PC-3 (cell line): ENCODE results near the gene PLPP1.

Experiments
- EZH2 ChIP-seq: fragments of 300-600 bp; sonication (generic); IDR thresholded peaks from one replicate; pipeline ENCODE4 v1.6.1; 2017; ENCODE audit warnings: antibody characterized with exemption, mild to moderate bottlenecking, low read length; ENCODE audit not compliant: unreplicated experiment
- TF ChIP-seq, protein P1 (sequence below): fragments of 300-600 bp; sonication (generic); conservative IDR thresholded peaks from 2 replicates; pipeline ENCODE4 v1.5.1; 2017; ENCODE audit warnings: antibody characterized with exemption, low read depth, mild to moderate bottlenecking, low read length

DNA sequence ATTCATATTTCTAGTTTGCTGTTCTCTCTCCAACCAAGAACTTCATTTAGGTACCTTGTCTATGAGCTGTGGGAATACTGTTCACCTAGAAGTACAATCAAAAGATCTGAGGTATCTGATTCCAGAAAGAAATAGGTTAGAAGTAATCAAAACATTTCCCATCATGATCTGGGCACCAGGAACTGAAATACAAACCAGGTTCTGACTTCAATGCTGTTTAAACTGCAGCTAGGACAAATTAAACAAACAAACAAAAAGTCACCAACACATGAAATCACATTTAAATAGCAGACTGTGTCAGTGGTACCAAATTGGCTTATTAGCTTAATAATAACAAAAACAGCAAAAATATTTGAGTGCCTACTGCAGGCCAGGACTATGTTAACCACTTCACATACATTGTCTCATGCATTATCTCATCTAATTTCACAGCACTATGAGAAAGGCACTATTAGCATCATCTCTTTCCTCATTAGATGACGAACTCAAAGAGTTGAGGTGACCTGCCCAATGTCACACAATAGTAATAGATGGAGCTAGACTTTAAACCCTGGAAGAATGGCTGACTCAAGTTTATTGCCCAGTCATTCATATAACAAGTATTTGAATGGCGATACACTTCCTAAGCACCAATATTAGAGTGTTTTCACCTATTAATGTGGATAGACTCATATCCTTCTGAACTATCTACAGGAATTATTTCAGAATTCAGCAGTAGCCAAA, 14.5 kb downstream of the PLPP1 start:
- TF ChIP-seq, protein P1, sequence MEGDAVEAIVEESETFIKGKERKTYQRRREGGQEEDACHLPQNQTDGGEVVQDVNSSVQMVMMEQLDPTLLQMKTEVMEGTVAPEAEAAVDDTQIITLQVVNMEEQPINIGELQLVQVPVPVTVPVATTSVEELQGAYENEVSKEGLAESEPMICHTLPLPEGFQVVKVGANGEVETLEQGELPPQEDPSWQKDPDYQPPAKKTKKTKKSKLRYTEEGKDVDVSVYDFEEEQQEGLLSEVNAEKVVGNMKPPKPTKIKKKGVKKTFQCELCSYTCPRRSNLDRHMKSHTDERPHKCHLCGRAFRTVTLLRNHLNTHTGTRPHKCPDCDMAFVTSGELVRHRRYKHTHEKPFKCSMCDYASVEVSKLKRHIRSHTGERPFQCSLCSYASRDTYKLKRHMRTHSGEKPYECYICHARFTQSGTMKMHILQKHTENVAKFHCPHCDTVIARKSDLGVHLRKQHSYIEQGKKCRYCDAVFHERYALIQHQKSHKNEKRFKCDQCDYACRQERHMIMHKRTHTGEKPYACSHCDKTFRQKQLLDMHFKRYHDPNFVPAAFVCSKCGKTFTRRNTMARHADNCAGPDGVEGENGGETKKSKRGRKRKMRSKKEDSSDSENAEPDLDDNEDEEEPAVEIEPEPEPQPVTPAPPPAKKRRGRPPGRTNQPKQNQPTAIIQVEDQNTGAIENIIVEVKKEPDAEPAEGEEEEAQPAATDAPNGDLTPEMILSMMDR = no peak
- TF ChIP-seq EZH2 = no peak
